HG02938 (cell line): ENCODE measurements around the gene ANTKMT.
"Not testable (repeated sequence)": the region's sequence is repeated elsewhere in the genome, so short reads cannot be mapped to it uniquely, and the experiment has no call there.

Experiments used
- ATAC-seq: cut with Tn5 transposase; IDR thresholded peaks from one replicate; pipeline ENCODE4 v1.9.1; 2021; ENCODE audit warnings: mild to moderate bottlenecking, moderate library complexity; ENCODE audit not compliant: unreplicated experiment

Gene ANTKMT

DNA sequence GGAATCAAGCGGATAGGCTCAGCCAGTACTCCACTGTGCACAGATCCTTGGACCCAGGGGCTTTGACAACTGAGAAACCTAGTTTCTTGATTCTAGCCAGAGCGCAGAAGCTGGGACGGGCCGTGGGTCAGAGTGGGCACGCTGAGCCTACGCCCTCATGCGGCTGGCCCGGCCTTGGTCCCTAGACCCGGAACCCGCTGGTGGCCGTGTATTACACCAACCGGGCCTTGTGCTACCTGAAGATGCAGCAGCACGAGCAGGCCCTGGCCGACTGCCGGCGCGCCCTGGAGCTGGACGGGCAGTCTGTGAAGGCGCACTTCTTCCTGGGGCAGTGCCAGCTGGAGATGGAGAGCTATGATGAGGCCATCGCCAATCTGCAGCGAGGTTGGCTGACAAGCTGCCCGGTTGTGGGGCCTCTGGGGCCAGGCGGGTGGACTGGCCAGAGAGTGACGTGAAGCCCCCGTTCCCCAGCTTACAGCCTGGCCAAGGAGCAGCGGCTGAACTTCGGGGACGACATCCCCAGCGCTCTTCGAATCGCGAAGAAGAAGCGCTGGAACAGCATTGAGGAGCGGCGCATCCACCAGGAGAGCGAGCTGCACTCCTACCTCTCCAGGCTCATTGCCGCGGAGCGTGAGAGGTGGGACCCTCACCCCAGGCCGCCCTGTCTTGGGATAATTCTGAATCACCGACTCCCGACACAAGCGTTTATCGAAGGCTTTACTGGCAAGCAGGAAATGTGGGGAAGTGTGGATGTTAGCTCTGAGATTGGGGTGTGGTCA is 39.8 kb upstream of the ANTKMT start:
- ATAC-seq = no peak

DNA sequence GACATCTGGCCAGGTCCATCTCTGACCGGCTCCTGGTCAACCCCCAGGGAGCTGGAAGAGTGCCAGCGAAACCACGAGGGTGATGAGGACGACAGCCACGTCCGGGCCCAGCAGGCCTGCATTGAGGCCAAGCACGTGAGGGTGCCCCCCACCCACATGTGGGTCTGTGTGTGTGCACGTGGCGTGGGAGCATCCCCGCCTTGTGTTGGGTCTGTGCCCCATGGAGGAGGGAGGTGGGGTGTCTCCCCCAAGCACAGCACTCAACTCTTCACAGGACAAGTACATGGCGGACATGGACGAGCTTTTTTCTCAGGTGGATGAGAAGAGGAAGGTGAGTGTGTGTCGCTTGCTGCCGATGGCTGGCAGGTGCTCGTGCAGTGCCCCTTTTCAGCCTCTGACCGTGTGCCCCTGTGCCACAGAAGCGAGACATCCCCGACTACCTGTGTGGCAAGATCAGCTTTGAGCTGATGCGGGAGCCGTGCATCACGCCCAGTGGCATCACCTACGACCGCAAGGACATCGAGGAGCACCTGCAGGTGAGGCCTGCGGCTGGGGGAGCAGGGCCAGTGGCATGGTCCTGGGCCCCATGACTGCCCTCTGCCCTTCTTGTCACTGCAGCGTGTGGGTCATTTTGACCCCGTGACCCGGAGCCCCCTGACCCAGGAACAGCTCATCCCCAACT is 39.1 kb upstream of the ANTKMT start:
- no peak for ATAC-seq

DNA sequence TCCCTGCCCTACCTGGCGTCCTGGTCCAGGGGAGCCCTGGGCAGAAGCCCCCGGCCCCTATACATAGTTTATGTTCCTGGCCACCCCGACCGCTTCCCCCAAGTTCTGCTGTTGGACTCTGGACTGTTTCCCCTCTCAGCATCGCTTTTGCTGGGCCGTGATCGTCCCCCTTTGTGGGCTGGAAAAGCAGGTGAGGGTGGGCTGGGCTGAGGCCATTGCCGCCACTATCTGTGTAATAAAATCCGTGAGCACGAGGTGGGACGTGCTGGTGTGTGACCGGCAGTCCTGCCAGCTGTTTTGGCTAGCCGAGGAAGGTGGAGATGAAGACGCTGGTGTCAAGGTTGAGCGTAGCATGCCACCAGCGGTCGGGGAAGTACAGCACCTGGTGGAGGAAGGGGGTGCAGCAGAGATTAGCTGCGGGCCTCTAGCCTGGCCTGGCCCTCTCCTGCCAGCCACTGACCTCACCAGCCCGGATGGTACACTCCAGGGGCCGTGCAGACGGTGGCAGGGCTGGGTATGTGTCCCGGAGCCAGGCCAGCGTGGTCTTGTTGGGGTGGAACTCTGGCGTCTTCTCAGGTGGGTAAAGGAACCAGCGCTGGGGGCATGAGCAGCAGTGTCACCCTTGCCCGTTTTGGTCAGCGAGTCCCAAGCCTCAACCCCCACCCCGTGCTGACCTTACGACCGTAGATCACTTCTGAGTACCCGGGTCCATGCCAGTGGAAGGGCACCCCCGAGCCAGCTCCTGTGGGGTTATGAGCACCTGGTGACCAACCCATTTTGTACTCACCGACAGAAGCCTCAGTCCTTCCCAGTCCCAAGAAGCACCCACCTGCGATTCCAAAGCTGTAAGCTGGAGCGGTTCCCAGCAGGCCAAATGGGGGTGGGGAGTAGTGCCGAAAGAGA is 38.2 kb upstream of the ANTKMT start:
- ATAC-seq = no peak

DNA sequence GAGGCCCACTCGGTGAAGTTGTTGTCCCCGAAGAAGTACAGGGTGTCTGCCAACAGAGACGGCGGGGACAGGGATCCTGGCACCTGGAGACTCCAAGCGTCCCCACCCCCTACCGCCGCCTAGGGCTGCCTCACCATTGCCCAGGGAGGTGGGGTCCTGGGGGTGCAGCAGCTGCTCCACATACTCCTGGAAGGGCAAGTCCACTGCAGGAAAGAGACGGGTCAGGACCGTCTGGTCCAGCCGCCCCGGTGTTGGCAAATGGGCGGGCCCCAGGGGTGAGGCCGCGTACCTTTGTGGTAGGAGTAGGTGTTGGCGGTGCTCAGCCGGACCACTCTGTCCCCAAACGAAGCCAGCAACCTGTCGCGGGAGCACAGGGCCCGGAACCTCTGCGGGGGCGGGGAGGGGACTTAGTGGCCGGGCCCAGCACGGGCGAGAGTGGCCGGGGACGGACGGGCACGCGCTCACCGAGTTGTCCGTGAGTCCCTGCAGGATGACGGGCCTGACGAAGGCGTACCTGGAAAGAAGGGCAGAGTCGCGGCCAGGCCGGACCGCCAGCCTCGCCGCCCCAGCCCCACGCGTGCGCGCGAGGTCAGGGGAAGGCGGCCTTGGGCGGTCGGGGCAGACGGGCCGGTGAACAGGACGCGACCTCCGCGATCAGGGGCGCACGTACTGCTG is 37.4 kb upstream of the ANTKMT start:
- ATAC-seq = peak; percentile 6

DNA sequence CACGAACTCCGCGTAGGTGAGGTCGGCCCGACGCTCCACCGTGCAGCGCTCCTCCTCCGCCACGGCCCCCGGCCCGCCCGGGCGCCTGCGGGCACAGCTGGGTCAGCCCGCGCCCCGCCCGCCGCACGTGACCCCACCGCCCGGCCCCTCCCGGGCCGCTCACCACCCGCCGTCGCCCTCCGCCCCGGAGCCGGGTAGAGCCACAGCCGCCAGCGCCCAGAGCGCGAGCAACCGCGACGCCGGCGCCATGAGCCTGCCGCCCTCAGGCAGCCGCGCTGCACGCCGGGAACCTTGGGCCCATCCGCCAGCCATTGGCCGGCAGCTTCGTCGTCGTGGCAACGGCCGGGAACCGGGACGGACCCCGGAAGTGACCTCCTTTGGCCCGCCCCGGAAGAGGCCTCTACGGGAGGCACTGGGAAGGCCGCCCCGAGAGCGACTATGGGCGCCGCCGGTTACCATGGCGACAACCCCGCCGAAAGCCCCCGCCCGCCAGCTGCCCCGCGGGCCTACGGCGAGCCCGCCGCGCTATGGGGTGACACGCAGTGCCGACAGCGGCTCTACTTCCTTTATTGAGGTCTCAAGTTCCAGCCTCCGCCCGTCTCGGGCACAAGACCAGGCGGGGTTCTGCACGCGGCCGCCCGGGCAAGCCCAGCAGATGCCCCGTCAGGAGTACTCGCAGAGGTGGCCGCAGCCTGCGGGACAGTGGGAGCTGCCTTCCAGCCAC is 36.7 kb upstream of the ANTKMT start, which contains the start of gene JMJD8:
Gene JMJD8 (minus strand): TSS at position 264 of the 724 bp plus-strand sequence. CDS start 15 bp downstream, at position 249.
- ATAC-seq = peak; percentile 54

DNA sequence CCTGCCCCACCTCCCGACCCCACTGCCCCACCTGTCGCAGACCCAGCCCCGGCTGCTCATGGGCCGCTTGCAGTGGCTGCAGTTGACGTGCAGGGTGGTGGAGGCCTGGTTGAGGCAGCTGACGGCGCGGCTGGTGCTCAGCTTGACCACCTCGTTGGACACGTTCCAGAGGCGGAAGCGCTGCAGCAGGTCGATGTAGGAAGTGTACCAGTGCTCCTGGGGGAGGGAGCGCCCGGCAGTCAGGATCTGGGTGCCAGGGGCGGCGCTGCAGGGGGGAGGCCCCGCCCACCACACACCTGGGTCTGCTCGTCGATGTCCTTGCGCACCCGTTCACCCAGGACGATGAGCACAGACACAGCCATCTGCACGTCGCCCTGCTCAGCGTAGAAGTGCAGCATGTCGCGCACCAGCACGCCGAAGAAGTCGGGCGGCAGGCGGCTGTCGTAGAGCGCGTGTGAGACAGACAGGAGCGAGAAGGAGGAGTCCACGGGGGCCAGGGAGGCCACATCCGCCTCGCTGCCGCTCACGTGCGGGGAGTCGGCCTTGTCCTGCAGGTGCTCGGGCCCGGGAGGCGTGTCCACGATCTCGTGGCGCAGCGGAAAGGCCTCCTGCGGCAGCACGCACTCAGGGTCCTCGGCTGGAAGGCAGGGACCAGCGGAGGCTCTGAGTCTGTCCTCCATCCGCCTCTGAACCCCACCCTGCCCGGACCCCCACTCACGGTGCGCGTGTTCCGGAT is 35.8 kb upstream of the ANTKMT start:
- ATAC-seq = no peak

DNA sequence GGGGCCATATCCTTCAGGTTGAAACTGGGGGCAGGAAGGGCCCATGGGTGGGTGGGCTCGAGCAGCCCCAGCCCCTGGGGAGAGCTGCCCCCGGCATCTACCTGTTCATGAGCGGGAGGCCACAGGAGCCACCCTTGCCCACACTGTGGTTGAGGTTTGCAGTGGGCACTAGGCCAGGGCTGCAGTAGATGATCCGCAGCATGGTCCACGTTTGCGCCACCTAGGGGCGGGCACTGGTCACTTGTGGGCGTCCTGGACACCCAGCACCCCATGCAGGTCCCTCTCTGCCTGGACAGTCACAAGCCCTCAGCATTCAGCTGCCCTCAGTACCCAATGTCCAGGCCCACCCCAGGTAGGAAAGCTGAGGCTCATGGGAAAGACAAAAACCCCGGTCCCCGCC is 35.0 kb upstream of the ANTKMT start:
- ATAC-seq = no peak

DNA sequence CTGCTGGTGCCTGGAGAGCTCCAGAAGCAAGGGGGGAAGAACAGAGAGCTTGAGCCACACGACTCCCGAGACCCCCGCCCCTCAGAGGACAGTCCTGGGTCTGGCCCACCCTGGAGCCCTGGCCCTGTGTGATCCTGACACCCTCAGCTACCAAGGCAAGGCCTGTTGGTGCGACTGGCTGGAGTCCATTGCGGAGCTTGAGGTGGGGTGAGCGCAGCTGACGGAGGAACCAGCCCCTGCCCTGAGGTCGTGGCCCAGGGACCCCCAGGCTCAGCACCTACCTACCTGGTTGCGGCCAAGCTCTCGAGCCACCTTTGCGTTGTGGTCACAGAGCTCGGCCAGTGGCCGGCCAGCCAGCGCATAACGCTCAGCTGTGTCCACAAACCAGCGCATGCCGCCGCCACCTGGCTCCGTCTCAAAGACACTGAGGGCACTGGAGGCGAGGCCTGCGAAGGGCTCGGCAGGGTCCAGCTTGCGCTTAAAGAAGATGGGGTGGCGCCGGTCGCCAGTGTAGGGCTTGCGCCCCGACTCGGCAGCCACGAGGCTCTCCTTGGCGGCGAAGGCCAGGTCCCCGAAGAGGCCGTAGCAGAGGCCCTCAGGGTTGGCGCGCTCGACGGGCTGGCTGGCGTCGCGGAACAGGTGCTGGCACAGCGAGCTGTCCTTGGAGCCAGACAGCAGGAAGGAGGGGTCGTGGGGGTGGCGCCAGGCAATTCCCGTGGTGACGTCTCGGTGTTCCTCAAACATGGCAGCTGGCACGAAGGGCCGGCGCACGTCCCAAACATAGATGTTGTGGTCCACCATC is 34.3 kb upstream of the ANTKMT start:
- no peak for ATAC-seq

DNA sequence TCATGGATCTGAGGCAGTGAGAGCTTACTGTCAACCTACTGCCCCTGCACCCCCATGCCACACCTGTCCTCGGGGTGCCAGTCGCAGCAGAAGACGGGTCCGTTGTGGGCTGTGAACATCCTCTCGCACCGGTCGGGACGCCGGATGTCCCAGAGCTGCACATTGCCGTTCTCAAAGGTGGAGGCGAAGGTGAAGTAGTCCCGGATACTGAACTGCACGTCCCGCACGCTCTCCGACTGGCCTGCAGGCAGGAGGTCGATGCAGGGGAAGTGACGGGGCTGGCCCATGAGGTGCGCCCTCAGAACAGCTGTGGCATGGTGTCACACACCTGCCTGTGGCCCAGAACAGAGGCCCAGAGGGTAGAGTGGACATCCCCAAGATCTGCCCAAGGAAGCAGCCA is 33.4 kb upstream of the ANTKMT start:
- no peak for ATAC-seq

DNA sequence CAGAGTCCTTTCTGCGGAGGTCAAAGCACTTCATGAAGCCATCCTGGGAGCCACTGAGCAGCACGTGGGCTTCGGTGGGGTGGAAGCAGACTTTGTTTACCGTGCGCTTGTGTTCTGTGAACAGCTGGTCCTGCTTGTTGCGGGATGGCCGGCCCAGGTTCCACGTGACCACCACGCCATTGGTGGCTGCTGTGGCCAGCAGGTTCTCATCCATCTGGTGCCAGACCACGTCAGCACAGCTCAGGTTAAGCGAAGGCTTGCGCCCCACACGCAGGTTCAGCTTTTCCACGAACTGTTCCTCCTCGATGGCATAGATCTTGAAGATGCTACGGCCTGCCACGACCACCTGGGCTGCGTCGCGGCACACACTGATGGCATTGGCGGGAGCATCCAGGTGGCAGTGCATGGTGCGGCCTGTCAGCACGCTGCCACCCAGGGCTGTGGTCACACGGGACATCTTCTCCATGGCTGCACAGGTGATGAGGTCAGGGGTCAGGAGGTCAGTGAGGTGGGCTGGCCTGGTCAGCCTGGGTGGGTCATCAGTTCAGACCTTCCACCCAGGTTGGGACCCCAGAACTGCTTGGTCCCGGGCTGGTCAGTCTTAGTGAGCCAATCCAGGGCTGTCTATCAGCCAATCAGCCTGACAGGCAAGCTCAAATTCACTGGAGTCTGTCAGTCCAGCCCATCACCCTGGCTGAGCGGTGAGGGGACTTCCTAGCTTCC is 31.6 kb upstream of the ANTKMT start:
- no peak for ATAC-seq

DNA sequence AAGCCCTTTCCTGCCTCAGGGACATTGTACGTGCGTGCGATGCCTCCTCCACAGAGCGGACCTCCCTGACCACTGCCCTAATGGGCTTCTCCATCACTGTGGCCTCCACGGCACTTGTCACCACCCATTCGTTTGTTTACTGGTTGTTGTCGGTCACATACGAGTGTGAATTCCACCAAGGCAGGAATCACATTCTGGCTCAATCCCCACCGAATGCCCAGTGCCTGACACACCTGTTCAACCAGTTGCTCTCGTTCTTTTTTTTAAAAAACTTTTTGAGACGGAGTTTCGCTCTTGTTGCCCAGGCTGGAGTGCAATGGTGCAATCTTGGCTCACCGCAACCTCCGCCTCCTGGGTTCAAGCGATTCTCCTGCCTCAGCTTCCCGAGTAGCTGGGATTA is 29.7 kb upstream of the ANTKMT start:
- not testable (repeated sequence) for ATAC-seq

DNA sequence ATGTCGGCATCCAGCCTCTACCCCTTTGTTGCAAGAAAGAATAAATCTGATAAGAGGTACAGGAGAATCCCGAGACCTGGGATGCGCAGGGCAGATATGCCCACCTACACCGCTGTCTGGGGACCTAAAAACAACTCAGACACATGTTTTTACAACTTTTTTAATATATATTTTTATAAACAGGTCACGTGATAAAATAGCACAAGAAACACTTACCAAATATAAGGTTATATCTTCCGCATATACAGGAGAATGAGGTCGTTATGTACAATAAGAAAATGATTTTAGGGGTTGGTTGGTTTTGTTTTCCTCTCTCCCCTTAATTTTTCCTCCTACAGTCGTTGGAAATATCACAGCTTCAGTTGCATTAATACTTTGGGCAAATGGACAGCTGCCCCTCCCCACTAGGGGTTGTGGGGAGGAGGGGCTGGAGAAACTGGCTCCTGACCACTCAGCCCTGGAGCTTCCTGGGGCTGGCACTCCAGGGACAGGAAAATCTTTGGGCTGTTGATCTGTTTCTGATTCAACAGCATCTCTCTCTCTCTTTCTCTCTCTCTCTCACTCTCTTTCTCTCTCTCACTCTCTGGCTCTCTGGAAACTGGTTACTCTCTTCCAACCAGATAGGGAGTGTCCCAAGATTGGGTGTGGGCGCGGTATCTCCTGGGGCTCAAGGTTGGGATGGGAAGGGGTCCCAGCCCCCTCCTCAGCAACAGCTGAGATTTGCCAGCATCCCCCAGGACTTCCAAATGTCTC is 28.4 kb upstream of the ANTKMT start:
- ATAC-seq = no peak

DNA sequence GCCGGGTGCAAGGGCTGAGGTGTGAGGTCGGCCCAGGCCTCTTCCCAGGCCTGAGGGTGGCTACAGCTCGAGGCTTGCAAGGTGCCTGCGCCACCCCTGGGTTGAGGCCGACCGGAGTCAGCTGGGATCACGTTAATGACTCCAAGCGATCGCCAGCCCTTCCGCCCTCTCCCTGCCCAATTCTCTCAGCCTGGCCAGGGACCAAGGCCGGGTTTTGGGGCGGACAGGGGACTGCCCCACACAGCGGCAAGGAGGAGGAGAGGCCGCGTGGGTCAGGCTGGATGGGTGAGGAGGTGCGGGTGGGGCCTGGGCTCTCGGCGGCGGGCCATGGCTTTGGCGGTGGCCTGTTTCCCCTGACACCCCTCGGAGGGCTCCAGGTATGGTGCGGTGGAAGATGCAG is 27.6 kb upstream of the ANTKMT start:
- no peak for ATAC-seq

DNA sequence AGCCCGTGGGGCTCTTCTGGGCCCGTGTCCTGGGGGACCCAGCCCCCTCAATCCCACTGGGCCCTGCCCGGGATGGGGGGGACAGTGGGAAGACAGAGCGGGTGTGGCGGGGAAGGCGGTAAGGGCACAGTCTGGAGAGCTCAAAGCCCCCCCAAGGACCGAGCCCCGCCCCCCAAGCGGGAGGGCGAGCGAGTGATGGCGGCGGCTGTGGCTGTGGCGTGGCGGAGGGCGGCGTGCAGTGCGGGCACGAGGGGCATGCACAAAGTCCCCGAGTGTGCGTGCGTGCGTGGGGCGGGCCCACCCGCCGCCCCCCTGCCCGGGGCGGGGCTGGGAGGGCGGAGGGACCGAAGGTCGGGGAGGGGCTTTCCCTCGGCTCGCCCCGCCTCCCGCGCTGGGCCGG is 27.2 kb upstream of the ANTKMT start:
- no peak for ATAC-seq

DNA sequence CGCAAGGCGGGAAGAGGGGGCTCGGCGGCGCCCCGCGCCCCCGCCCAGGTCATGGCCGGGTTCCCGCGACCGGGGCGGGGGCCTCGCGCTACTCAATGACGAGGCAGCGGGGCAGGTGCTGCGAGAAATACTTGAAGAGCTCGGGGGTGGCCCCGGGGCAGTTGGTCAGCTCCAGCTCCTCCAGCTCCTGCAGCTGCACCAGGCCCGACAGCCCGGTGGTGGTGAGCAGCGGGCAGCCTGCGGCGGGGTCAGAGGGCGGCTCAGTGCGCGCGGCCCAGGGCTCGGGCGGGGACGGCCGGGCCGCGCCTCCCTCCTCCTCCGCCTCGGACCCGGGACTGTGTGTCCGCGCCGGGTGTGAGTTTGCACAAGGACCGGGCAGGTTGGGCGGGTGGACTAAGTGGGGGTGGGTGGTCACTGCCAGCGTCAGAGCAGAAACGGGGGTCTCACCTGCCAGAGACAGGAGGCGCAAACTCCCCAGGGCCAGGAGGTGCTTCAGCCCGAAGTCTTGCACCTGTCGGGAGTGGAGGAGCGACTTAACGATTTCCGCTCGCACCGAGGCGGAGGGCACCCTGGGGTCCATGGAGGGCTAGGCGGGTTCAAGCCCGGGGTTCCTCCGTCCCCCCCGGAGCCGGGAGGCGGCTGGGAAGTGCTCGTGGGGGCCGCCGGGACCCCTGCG is 26.6 kb upstream of the ANTKMT start:
- ATAC-seq = no peak

DNA sequence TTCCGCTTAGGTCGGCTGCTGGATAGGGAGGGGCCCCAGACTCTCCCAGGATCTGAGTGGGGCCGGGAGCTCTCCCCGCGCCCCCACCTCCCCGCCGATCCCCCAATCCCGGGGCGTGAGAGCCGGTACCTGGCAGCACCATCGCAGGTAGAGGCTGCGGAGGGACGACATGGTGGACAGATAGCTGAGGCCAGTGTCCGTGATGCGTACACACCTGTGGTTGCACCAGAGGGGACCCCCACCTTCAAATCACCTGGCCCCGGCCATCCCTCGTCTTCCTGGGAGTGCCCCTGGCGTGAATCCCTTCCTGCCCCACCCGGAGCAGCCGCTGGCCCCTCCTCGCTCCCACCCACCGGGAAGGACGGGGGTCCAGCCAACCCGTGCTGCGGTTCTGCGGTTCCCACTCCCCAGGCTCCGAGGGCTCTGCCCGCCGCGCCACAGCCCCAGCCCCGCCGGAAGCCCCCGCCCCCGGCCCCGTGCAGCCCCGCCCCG is 26.0 kb upstream of the ANTKMT start:
- ATAC-seq = no peak
